GM12878 (cell line): Measurements from ENCODE around the gene ZMAT3. TPM values are rescaled to one million over a fixed set of nuclear protein-coding genes. Genes with fewer than 3 reads are reported as not detected.

Experiments used
- CTCF ChIP-seq, 3 experiments: IDR thresholded peaks in 2 of 3; conservative IDR thresholded peaks in 1 of 3; 2 replicates each; pipeline ENCODE4 v1.5.1; 2011; ENCODE audit warnings: low read depth in 3 of 3, low read length in 3 of 3, mild to moderate bottlenecking in 3 of 3, control low read depth in 2 of 3, moderate library complexity in 2 of 3, inconsistent platforms in 1 of 3, mixed read lengths in 1 of 3; ENCODE audit not compliant: control insufficient read depth in 2 of 3, insufficient read depth in 1 of 3; ENCODE audit errors: extremely low read depth in 1 of 3
- EED ChIP-seq: sonication (generic); IDR thresholded peaks from 2 replicates; pipeline ENCODE4 v1.6.1; 2016; ENCODE audit warnings: antibody characterized with exemption, low read depth
- ETV6 ChIP-seq, 2 experiments: fragments of 450-650 bp in 1 of 2; IDR thresholded peaks in 1 of 2; conservative IDR thresholded peaks in 1 of 2; 2 replicates each; pipeline ENCODE4 v1.6.1; 2014; ENCODE audit warnings: antibody characterized with exemption in 1 of 2, borderline replicate concordance in 1 of 2, low read depth in 1 of 2, mild to moderate bottlenecking in 1 of 2, moderate library complexity in 1 of 2
- FOXK2 ChIP-seq: fragments of 450-650 bp; IDR thresholded peaks from 2 replicates; pipeline ENCODE4 v1.6.1; 2017; ENCODE audit warnings: mild to moderate bottlenecking, moderate library complexity
- GATAD2B ChIP-seq: fragments of 450-650 bp; conservative IDR thresholded peaks from 2 replicates; pipeline ENCODE4 v1.6.1; 2017; ENCODE audit warnings: low read depth, mild to moderate bottlenecking, moderate library complexity
- HDGF ChIP-seq: fragments of 450-650 bp; IDR thresholded peaks from 2 replicates; pipeline ENCODE4 v1.6.1; 2016; ENCODE audit warnings: antibody characterized with exemption
- IRF4 ChIP-seq: IDR thresholded peaks from 2 replicates; pipeline ENCODE4 v1.6.1; 2011; ENCODE audit warnings: low read depth, low read length
- MLLT1 ChIP-seq: fragments of 450-650 bp; IDR thresholded peaks from 2 replicates; pipeline ENCODE4 v1.6.1; 2016; ENCODE audit warnings: mild to moderate bottlenecking
- MTA3 ChIP-seq: IDR thresholded peaks from 2 replicates; pipeline ENCODE4 v1.6.1; 2012; ENCODE audit warnings: low read length, inconsistent platforms, borderline replicate concordance
- MXI1 ChIP-seq: fragments of 150-350 bp; IDR thresholded peaks from 2 replicates; pipeline ENCODE4 v1.6.1; 2011; ENCODE audit warnings: low read depth, mild to moderate bottlenecking, inconsistent platforms, low read length, improper control_type of control experiment
- MYB ChIP-seq: fragments of 150-350 bp; IDR thresholded peaks from 2 replicates; pipeline ENCODE4 v1.6.1; 2014; ENCODE audit warnings: mild to moderate bottlenecking, low read depth, low read length, borderline replicate concordance
- NBN ChIP-seq: fragments of 450-650 bp; IDR thresholded peaks from 2 replicates; pipeline ENCODE4 v1.6.1; 2016
- NFXL1 ChIP-seq: fragments of 450-650 bp; IDR thresholded peaks from 2 replicates; pipeline ENCODE4 v1.6.1; 2017; ENCODE audit warnings: antibody characterized with exemption, mild to moderate bottlenecking, borderline replicate concordance
- NFYB ChIP-seq: IDR thresholded peaks from 2 replicates; pipeline ENCODE4 v1.6.1; 2011; ENCODE audit warnings: low read depth, mild to moderate bottlenecking, low read length, improper control_type of control experiment, moderate library complexity; ENCODE audit not compliant: insufficient read depth
- NRF1 ChIP-seq: conservative IDR thresholded peaks from 2 replicates; pipeline ENCODE4 v1.6.1; 2011; ENCODE audit warnings: mild to moderate bottlenecking, low read depth, low read length, improper control_type of control experiment
- RAD21 ChIP-seq: IDR thresholded peaks from 2 replicates; pipeline ENCODE4 v1.6.1; 2011; ENCODE audit warnings: mild to moderate bottlenecking, low read depth, low read length, moderate library complexity; ENCODE audit not compliant: insufficient read depth
- SIN3A ChIP-seq: IDR thresholded peaks from 2 replicates; pipeline ENCODE4 v1.6.1; 2012; ENCODE audit warnings: low read depth, low read length, improper control_type of control experiment
- SMAD1 ChIP-seq: fragments of 450-650 bp; IDR thresholded peaks from 2 replicates; pipeline ENCODE4 v1.6.1; 2018; ENCODE audit warnings: mild to moderate bottlenecking, low read depth; ENCODE audit not compliant: partially characterized antibody
- SREBF2 ChIP-seq: IDR thresholded peaks from 2 replicates; pipeline ENCODE4 v1.6.1; 2012; ENCODE audit warnings: mild to moderate bottlenecking, low read length
- USF1 ChIP-seq: IDR thresholded peaks from 2 replicates; pipeline ENCODE4 v1.6.1; 2011; ENCODE audit warnings: borderline replicate concordance, low read depth, mild to moderate bottlenecking, moderate library complexity, mixed read lengths, low read length; ENCODE audit not compliant: insufficient read depth; ENCODE audit errors: extremely low read length
- polyA plus RNA-seq, 11 experiments: library from polyadenylated mRNA; depleted of rRNA in 4 of 11; unstranded in 6 of 11; stranded (reverse) in 5 of 11; fragments of >200 nt; fragmentation: Nextera tagmentation in 4 of 11; fragmentation: Illumina TruSeq in 1 of 11; extraction: Ambion mirVana in 4 of 11; extraction: Trizol in 1 of 11; gene quantifications; 1 replicate in 1 of 11; 2 replicates in 10 of 11; pipeline versions ENCODE4 v1.2.1 to v1.2.3, GENCODE V29; 2011 to 2016; ENCODE audit warnings: inconsistent platforms in 2 of 11, missing spikeins in 2 of 11, low read depth in 1 of 11
- total RNA-seq, 4 experiments: library from RNA; depleted of rRNA in 3 of 4; stranded (reverse); fragments of >200 nt in 3 of 4; fragmentation: Illumina TruSeq in 1 of 4; extraction: Trizol in 1 of 4; gene quantifications; 2 replicates each; pipeline versions ENCODE4 v1.2.1 to v1.2.3, GENCODE V29; 2013 to 2021
- TF ChIP-seq, protein P1 (sequence below): fragments of 450-650 bp; IDR thresholded peaks from 2 replicates; pipeline ENCODE4 v1.6.1; 2016; ENCODE audit warnings: mild to moderate bottlenecking, moderate library complexity, borderline replicate concordance
- TF ChIP-seq, protein P2 (sequence below): IDR thresholded peaks from 2 replicates; pipeline ENCODE4 v1.6.1; 2012; ENCODE audit warnings: low read length, inconsistent platforms

The ZMAT3 gene
- total and polyA plus RNA-seq, 10 of the 15 experiments (the other 5 are each of a cell fraction or from before 2014, with no cell fraction given), result 6.2 to 55.9 (median 25.8) TPM

DNA sequence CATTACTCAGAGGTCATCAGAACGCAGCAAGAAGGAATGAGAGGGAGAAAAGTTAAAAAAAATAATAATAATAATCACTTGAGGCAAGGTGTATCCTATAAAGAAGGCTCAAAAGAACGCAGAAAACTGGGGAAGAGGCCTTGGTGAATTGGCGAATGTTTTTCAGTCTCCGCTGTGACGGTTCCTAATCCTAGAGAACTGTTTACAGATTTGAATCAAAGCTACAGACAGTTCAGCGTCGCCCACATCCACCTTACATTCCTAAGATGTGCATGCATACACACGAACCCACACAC, 634 bp downstream of the ZMAT3 start (continued):
- TF ChIP-seq MXI1 (no peak), USF1 (no peak), FOXK2 (no peak), SMAD1 (peak; percentile 69), NFXL1 (no peak), GATAD2B (no peak), CTCF (IDR thresholded peaks at IDR 0.05 in 2 of 3, conservative IDR thresholded peaks at IDR 0.05 in 1 of 3; ENCODE audit: control insufficient read depth in 2 of 3, extremely low read depth in 1 of 3, insufficient read depth in 1 of 3, low read depth in 3 of 3, low read length in 3 of 3) (no peak), IRF4 (0 out of 2 replicates have a peak, but pooled peaks have one; percentile 51), NFYB (no peak), MYB (no peak), EED (no peak), HDGF (0 out of 2 replicates have a peak, but pooled peaks have one; percentile 52), ETV6 (conservative IDR thresholded peaks at IDR 0.05 in 1 of 2, IDR thresholded peaks at IDR 0.05 in 1 of 2; ENCODE audit: borderline replicate concordance in 1 of 2, low read depth in 1 of 2) (no peak), MLLT1 (peak; percentile 86), SIN3A (no peak), SREBF2 (no peak), RAD21 (no peak), MTA3 (no peak), NBN (peak; percentile 32; the same call in 1 of the 2 replicates), NRF1 (no peak)
- TF ChIP-seq, protein P1, sequence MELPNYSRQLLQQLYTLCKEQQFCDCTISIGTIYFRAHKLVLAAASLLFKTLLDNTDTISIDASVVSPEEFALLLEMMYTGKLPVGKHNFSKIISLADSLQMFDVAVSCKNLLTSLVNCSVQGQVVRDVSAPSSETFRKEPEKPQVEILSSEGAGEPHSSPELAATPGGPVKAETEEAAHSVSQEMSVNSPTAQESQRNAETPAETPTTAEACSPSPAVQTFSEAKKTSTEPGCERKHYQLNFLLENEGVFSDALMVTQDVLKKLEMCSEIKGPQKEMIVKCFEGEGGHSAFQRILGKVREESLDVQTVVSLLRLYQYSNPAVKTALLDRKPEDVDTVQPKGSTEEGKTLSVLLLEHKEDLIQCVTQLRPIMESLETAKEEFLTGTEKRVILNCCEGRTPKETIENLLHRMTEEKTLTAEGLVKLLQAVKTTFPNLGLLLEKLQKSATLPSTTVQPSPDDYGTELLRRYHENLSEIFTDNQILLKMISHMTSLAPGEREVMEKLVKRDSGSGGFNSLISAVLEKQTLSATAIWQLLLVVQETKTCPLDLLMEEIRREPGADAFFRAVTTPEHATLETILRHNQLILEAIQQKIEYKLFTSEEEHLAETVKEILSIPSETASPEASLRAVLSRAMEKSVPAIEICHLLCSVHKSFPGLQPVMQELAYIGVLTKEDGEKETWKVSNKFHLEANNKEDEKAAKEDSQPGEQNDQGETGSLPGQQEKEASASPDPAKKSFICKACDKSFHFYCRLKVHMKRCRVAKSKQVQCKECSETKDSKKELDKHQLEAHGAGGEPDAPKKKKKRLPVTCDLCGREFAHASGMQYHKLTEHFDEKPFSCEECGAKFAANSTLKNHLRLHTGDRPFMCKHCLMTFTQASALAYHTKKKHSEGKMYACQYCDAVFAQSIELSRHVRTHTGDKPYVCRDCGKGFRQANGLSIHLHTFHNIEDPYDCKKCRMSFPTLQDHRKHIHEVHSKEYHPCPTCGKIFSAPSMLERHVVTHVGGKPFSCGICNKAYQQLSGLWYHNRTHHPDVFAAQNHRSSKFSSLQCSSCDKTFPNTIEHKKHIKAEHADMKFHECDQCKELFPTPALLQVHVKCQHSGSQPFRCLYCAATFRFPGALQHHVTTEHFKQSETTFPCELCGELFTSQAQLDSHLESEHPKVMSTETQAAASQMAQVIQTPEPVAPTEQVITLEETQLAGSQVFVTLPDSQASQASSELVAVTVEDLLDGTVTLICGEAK, result no peak
- TF ChIP-seq, protein P2, sequence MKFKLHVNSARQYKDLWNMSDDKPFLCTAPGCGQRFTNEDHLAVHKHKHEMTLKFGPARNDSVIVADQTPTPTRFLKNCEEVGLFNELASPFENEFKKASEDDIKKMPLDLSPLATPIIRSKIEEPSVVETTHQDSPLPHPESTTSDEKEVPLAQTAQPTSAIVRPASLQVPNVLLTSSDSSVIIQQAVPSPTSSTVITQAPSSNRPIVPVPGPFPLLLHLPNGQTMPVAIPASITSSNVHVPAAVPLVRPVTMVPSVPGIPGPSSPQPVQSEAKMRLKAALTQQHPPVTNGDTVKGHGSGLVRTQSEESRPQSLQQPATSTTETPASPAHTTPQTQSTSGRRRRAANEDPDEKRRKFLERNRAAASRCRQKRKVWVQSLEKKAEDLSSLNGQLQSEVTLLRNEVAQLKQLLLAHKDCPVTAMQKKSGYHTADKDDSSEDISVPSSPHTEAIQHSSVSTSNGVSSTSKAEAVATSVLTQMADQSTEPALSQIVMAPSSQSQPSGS, result no peak
